ENCODE results near the gene ZC3H12A. TPM values are rescaled to one million over a fixed set of nuclear protein-coding genes. Genes with fewer than 3 reads are reported as not detected.

ZC3H12A gene
- total and polyA plus RNA-seq, 10 of the 15 experiments (the other 5 are each of a cell fraction or from before 2014, with no cell fraction given), result 0.35 to 30.2 (median 13.8) TPM

DNA sequence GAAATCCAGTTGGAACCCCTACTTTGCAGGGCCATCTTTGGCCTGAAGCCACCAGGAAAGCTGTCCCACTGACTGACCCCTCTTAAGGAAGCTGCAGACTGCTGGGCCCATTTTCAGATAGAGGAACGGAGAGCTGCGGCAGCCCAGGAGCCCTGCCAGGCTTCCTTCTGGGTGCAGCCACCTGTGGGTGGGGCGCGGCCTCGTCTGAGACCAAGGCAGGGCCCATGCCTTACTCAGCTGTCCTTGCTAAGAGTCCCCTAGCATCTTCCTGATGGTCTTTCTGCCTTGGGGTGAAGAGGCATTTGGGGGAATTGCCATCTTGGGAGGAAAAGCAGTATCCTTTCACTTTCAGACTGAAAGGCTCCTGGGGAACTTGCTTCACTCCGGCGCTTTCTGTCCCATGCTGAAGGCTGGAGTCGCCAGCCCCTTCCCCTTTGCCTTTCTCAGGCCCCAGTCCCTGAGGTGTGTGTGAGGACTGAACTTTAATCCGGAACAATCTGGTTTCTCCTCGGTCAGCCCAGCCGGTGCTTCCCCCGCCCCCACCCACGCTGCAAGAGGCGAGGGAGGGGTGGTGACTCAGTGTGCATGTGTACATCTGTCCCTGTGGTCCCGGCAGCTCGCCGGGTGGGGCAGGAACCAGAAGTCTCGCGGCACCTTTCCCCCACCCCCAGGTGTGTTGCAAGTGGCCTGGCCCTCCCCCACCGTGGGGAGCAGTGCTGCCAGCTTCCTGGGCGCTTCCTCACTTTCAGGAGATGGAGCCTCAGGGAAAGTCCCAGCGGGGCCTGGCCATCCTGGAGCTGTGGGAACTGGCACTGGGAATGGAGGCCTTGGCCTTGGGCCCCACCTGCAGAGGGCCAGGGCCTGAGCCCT, 5.1 kb downstream of the ZC3H12A start (continued):
- TF ChIP-seq, protein P1, sequence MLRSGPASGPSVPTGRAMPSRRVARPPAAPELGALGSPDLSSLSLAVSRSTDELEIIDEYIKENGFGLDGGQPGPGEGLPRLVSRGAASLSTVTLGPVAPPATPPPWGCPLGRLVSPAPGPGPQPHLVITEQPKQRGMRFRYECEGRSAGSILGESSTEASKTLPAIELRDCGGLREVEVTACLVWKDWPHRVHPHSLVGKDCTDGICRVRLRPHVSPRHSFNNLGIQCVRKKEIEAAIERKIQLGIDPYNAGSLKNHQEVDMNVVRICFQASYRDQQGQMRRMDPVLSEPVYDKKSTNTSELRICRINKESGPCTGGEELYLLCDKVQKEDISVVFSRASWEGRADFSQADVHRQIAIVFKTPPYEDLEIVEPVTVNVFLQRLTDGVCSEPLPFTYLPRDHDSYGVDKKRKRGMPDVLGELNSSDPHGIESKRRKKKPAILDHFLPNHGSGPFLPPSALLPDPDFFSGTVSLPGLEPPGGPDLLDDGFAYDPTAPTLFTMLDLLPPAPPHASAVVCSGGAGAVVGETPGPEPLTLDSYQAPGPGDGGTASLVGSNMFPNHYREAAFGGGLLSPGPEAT (IDR thresholded peaks at IDR 0.05; ENCODE audit: low read depth), result no peak; the same call in 1 of the 2 replicates
- TF ChIP-seq, protein P2, sequence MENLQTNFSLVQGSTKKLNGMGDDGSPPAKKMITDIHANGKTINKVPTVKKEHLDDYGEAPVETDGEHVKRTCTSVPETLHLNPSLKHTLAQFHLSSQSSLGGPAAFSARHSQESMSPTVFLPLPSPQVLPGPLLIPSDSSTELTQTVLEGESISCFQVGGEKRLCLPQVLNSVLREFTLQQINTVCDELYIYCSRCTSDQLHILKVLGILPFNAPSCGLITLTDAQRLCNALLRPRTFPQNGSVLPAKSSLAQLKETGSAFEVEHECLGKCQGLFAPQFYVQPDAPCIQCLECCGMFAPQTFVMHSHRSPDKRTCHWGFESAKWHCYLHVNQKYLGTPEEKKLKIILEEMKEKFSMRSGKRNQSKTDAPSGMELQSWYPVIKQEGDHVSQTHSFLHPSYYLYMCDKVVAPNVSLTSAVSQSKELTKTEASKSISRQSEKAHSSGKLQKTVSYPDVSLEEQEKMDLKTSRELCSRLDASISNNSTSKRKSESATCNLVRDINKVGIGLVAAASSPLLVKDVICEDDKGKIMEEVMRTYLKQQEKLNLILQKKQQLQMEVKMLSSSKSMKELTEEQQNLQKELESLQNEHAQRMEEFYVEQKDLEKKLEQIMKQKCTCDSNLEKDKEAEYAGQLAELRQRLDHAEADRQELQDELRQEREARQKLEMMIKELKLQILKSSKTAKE (IDR thresholded peaks at IDR 0.05; ENCODE audit: low read depth, poor library complexity, severe bottlenecking), result no peak
- TF ChIP-seq, protein P3, sequence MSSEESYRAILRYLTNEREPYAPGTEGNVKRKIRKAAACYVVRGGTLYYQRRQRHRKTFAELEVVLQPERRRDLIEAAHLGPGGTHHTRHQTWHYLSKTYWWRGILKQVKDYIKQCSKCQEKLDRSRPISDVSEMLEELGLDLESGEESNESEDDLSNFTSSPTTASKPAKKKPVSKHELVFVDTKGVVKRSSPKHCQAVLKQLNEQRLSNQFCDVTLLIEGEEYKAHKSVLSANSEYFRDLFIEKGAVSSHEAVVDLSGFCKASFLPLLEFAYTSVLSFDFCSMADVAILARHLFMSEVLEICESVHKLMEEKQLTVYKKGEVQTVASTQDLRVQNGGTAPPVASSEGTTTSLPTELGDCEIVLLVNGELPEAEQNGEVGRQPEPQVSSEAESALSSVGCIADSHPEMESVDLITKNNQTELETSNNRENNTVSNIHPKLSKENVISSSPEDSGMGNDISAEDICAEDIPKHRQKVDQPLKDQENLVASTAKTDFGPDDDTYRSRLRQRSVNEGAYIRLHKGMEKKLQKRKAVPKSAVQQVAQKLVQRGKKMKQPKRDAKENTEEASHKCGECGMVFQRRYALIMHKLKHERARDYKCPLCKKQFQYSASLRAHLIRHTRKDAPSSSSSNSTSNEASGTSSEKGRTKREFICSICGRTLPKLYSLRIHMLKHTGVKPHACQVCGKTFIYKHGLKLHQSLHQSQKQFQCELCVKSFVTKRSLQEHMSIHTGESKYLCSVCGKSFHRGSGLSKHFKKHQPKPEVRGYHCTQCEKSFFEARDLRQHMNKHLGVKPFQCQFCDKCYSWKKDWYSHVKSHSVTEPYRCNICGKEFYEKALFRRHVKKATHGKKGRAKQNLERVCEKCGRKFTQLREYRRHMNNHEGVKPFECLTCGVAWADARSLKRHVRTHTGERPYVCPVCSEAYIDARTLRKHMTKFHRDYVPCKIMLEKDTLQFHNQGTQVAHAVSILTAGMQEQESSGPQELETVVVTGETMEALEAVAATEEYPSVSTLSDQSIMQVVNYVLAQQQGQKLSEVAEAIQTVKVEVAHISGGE (CRISPR knock-in tag; IDR thresholded peaks at IDR 0.05), result no peak
- TF ChIP-seq MEF2A (IDR thresholded peaks at IDR 0.05; ENCODE audit: insufficient read depth, low read depth, low read length), result no peak
- peak; percentile 22; the same call in 1 of the 2 replicates for TF ChIP-seq YY1 (IDR thresholded peaks at IDR 0.05; ENCODE audit: low read depth, low read length)
- TF ChIP-seq CBX5 (IDR thresholded peaks at IDR 0.05; ENCODE audit: low read depth), result no peak
- TF ChIP-seq POU2F2 (IDR thresholded peaks at IDR 0.05; ENCODE audit: borderline replicate concordance, low read depth, low read length), result peak; percentile 87
- TF ChIP-seq POLR2AphosphoS5 (IDR thresholded peaks at IDR 0.05; ENCODE audit: low read length), result peak; percentile 90
- no peak for TF ChIP-seq SUPT20H (IDR thresholded peaks at IDR 0.05; ENCODE audit: borderline replicate concordance, control insufficient read depth, low read depth, low read length)
- TF ChIP-seq, protein P4, sequence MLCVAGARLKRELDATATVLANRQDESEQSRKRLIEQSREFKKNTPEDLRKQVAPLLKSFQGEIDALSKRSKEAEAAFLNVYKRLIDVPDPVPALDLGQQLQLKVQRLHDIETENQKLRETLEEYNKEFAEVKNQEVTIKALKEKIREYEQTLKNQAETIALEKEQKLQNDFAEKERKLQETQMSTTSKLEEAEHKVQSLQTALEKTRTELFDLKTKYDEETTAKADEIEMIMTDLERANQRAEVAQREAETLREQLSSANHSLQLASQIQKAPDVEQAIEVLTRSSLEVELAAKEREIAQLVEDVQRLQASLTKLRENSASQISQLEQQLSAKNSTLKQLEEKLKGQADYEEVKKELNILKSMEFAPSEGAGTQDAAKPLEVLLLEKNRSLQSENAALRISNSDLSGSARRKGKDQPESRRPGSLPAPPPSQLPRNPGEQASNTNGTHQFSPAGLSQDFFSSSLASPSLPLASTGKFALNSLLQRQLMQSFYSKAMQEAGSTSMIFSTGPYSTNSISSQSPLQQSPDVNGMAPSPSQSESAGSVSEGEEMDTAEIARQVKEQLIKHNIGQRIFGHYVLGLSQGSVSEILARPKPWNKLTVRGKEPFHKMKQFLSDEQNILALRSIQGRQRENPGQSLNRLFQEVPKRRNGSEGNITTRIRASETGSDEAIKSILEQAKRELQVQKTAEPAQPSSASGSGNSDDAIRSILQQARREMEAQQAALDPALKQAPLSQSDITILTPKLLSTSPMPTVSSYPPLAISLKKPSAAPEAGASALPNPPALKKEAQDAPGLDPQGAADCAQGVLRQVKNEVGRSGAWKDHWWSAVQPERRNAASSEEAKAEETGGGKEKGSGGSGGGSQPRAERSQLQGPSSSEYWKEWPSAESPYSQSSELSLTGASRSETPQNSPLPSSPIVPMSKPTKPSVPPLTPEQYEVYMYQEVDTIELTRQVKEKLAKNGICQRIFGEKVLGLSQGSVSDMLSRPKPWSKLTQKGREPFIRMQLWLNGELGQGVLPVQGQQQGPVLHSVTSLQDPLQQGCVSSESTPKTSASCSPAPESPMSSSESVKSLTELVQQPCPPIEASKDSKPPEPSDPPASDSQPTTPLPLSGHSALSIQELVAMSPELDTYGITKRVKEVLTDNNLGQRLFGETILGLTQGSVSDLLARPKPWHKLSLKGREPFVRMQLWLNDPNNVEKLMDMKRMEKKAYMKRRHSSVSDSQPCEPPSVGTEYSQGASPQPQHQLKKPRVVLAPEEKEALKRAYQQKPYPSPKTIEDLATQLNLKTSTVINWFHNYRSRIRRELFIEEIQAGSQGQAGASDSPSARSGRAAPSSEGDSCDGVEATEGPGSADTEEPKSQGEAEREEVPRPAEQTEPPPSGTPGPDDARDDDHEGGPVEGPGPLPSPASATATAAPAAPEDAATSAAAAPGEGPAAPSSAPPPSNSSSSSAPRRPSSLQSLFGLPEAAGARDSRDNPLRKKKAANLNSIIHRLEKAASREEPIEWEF (IDR thresholded peaks at IDR 0.05; ENCODE audit: insufficient replicate concordance, low read depth, low read length), result no peak
- no peak for TF ChIP-seq HCFC1 (IDR thresholded peaks at IDR 0.05; ENCODE audit: low read length)
- TF ChIP-seq KAT2A (conservative IDR thresholded peaks at IDR 0.05; ENCODE audit: control insufficient read depth, low read depth, low read length), result no peak
- TF ChIP-seq RBBP5 (conservative IDR thresholded peaks at IDR 0.05), result no peak
- no peak for TF ChIP-seq BCL11A (IDR thresholded peaks at IDR 0.05; ENCODE audit: low read depth, low read length)
- no peak for TF ChIP-seq RCOR1 (conservative IDR thresholded peaks at IDR 0.05; ENCODE audit: low read depth, low read length)
- no peak for TF ChIP-seq CHD4 (IDR thresholded peaks at IDR 0.05)
- peak; percentile 36 for TF ChIP-seq SMAD1 (IDR thresholded peaks at IDR 0.05; ENCODE audit: low read depth, partially characterized antibody)

Measured in GM12878 (cell line).